Heart right ventricle (tissue), 16 donors: ENCODE measurements around the gene PLPP1. TPM values are rescaled to one million over a fixed set of nuclear protein-coding genes. Genes with fewer than 3 reads are reported as not detected.

Experiments used
- ATAC-seq, 8 donors: fragments of 200-7000 bp; cut with Tn5 transposase; one replicate each; pipeline ENCODE4 v1.9.1; 2020; ENCODE audit warnings: mild to moderate bottlenecking in 8 of 8, moderate library complexity in 8 of 8, moderate number of reproducible peaks in 1 of 8
- DNase-seq, 2 donors: peaks; one replicate each; pipeline ENCODE4 v3.0.0-alpha.2; 2020
- H3K27ac ChIP-seq, 10 donors: fragments of 200-600 bp; sonication (generic) in 2 of 10; one replicate each; pipeline versions ENCODE4 v1.5.0 to v1.8.0; 2020 to 2022; ENCODE audit warnings: mild to moderate bottlenecking in 3 of 10
- H3K27me3 ChIP-seq, 7 donors: fragments of 200-600 bp; one replicate each; pipeline ENCODE4 v1.8.0; 2021 to 2022; ENCODE audit warnings: mild to moderate bottlenecking in 2 of 7
- H3K36me3 ChIP-seq, 9 donors: fragments of 200-600 bp; sonication (generic) in 1 of 9; one replicate each; pipeline versions ENCODE4 v1.5.0 to v1.8.0; 2020 to 2022; ENCODE audit warnings: mild to moderate bottlenecking in 2 of 9
- H3K4me1 ChIP-seq, 9 donors: fragments of 200-600 bp; sonication (generic) in 1 of 9; one replicate each; pipeline versions ENCODE4 v1.5.0 to v1.8.0; 2020 to 2022; ENCODE audit warnings: mild to moderate bottlenecking in 4 of 9
- H3K4me3 ChIP-seq, 10 donors: fragments of 200-600 bp; sonication (generic) in 2 of 10; one replicate each; pipeline versions ENCODE4 v1.5.0 to v1.8.0; 2020 to 2022; ENCODE audit warnings: mild to moderate bottlenecking in 7 of 10, moderate library complexity in 2 of 10
- H3K9me3 ChIP-seq, 11 donors: fragments of 200-600 bp in 10 of 11; sonication (generic) in 2 of 11; one replicate each; pipeline versions ENCODE4 v1.5.0 to v1.8.0; 2013 to 2022; ENCODE audit warnings: mild to moderate bottlenecking in 2 of 11, control low read depth in 1 of 11, moderate library complexity in 1 of 11
- WGBS, 2 donors: extraction: QIAGEN DNeasy Blood & Tissue Kit; methylation state at CpG; one replicate each; pipeline ENCODE4 v1.1.7; 2013; ENCODE audit warnings: inconsistent platforms in 1 of 2; 5-methylcytosine and 5-hydroxymethylcytosine counted together
- intact Hi-C, 10 donors: fragments of 100-400 bp; cut with DNase I; formaldehyde crosslinking; loops; one replicate each; pipeline versions ENCODE4 v1.11.1 to v1.14.2; 2022
- polyA plus RNA-seq, 2 donors: library from polyadenylated mRNA; stranded (reverse); fragments of 200-250 nt; gene quantifications; one replicate each; pipeline ENCODE4 v1.2.3, GENCODE V29; 2013
- total RNA-seq, 10 donors: library from RNA; stranded (reverse); fragmentation: NEBNext Ultra II Directional in 3 of 10; extraction: Animal tissue kit (Norgen Biotek cat#: 25700) in 3 of 10; gene quantifications; one replicate each; pipeline versions ENCODE4 v1.2.1 to v1.2.4, GENCODE V29; 2021 to 2023
- TF ChIP-seq, protein P1 (sequence below), 9 donors: fragments of 200-600 bp; sonication (generic) in 2 of 9; IDR thresholded peaks; one replicate each; pipeline versions ENCODE4 v1.5.0 to v1.8.0; 2021 to 2022; ENCODE audit warnings: antibody characterized with exemption in 9 of 9, mild to moderate bottlenecking in 5 of 9, moderate library complexity in 1 of 9
- donor health status: Arrhythmogenic right ventricular cardiomyopathy.
- donor health status: ischemic (EF 13 %, LVEDD 7.1; RV severe dilation, severe dysfunction).
- donor health status: healthy with polysubstance abuse.
- donor health status: DM: no; HTN: yes; CAD: no.
- donor health status: DM: no; HTN: no; CAD: no.
- donor health status: ischemic (EF 25% LVEDD 6.9; RV normal size, moderate dysfunction).
- donor health status: ischemic (EF 25% LVEDD 5.7; RV mildly dilated, moderate dysfunction).
- donor health status: healthy.
- donor health status: DM: yes; HTN: yes; CAD: no.
- donor health status: Ischemic cardiomyopathy.
- donor health status: ischemic (EF 35%, LVEDD 5.7; RV mildly dilated, moderate dysfunction).
- donor health status: nonischemic (EF 11% LVEDD 7.7; RV severe dilation, severe dysfunction).
- donor health status: DM: yes; HTN: yes; CAD: no.
- donor health status: PGD.
- donor health status: ischemic (EF 29% LVEDD 5.4; RV normal size, mild dysfunction).
- donor health status: nonischemic (EF 23%, LVEDD 6.1; RV moderate dilation, normal function).

The PLPP1 gene
- total and polyA plus RNA-seq, 12 donors = 58.7 to 111 (median 77.4) TPM

DNA sequence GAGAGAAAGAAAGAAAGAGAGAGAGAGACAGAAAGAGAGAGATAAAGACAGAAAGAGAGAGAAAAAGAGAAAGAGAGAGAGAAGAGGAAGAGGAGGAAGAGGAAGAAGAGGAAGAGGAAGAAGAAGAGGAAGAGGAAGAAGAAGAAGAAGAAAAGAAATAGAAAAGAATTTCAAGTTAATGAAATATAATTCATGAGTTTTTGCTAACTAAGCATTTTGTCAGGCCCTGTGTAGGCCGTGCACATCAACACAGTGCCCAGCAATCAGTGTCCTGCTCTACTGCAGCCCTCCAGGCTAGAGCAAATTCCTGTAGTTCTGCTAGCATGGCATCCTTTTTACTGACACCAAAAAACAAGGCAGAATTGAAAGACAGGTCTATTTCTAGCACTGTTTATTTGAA is 62.1 kb downstream of the PLPP1 start:
- TF ChIP-seq, protein P1, sequence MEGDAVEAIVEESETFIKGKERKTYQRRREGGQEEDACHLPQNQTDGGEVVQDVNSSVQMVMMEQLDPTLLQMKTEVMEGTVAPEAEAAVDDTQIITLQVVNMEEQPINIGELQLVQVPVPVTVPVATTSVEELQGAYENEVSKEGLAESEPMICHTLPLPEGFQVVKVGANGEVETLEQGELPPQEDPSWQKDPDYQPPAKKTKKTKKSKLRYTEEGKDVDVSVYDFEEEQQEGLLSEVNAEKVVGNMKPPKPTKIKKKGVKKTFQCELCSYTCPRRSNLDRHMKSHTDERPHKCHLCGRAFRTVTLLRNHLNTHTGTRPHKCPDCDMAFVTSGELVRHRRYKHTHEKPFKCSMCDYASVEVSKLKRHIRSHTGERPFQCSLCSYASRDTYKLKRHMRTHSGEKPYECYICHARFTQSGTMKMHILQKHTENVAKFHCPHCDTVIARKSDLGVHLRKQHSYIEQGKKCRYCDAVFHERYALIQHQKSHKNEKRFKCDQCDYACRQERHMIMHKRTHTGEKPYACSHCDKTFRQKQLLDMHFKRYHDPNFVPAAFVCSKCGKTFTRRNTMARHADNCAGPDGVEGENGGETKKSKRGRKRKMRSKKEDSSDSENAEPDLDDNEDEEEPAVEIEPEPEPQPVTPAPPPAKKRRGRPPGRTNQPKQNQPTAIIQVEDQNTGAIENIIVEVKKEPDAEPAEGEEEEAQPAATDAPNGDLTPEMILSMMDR (IDR thresholded peaks at IDR 0.05) = no peak
- intact Hi-C loops = loop anchor here in 1 of 10 donors (10.0 kb wide), 1 partner anchor 52 kb away; no protein-coding TSS in a partner anchor
- H3K36me3 ChIP-seq = peaks cover 0 to 54% (median 0%) of the 10 kb centered on the region in 9 donors
- ATAC-seq (no peak), DNase-seq (no peak)
- peaks cover under 1 to 38% (median 24%) of the 10 kb centered on the region in 9 donors for H3K4me1 ChIP-seq
- no peaks in the 10 kb centered on the region for H3K9me3 ChIP-seq
- WGBS, 2 donors = 80 to 88% methylated on average over 1 of the region's 1 CpG
- no peak overlapping the region for H3K4me3 ChIP-seq
- H3K27ac ChIP-seq = no peak overlapping the region
- H3K27me3 ChIP-seq = no peaks in the 10 kb centered on the region

GRCh38 chr5:55471468-55471867 is 63.3 kb downstream of the PLPP1 start:
- Histone ChIP-seq H3K4me1 (peaks cover 3 to 43% (median 34%) of the 10 kb centered on the region in 9 donors), H3K27me3 (no peaks in the 10 kb centered on the region), H3K36me3 (peaks cover 0 to 64% (median 0%) of the 10 kb centered on the region in 9 donors), H3K27ac (no peak overlapping the region), H3K4me3 (no peak overlapping the region), H3K9me3 (no peaks in the 10 kb centered on the region)
- WGBS, 2 donors = 94 to 97% methylated on average over 1 of the region's 1 CpG
- ATAC-seq (no peak), DNase-seq (no peak)
- TF ChIP-seq, protein P1 (IDR thresholded peaks at IDR 0.05) = no peak
- intact Hi-C loops = loop anchor here in 1 of 10 donors (10.0 kb wide), 1 partner anchor 53 kb away; no protein-coding TSS in a partner anchor

GRCh38 chr5:55470282-55470681 is 64.5 kb downstream of the PLPP1 start:
- Histone ChIP-seq H3K4me1 (peaks cover 3 to 47% (median 36%) of the 10 kb centered on the region in 9 donors), H3K4me3 (no peak overlapping the region), H3K27ac (no peak overlapping the region), H3K27me3 (no peaks in the 10 kb centered on the region), H3K9me3 (no peaks in the 10 kb centered on the region), H3K36me3 (peaks cover 0 to 76% (median 9%) of the 10 kb centered on the region in 9 donors)
- TF ChIP-seq, protein P1 (IDR thresholded peaks at IDR 0.05) = no peak
- no peak for ATAC-seq
- intact Hi-C loops = loop anchor here in 1 of 10 donors (10.0 kb wide), 1 partner anchor 55 kb away; no protein-coding TSS in a partner anchor
- WGBS, 2 donors = 95 to 100% methylated on average over 1 of the region's 1 CpG
- DNase-seq = no peak

- H3K4me1 ChIP-seq = peaks cover 3 to 47% (median 36%) of the 10 kb centered on the region in 9 donors
- TF ChIP-seq, protein P1 (IDR thresholded peaks at IDR 0.05) = no peak
- H3K9me3 ChIP-seq = no peaks in the 10 kb centered on the region
- H3K27ac ChIP-seq = no peak overlapping the region
- intact Hi-C loops = loop anchor here in 1 of 10 donors (10.0 kb wide), 1 partner anchor 55 kb away; no protein-coding TSS in a partner anchor
- no peak overlapping the region for H3K4me3 ChIP-seq
- peaks cover 0 to 76% (median 13%) of the 10 kb centered on the region in 9 donors for H3K36me3 ChIP-seq
- DNase-seq (no peak), ATAC-seq (peak in 2 of 8 donors; percentile 11 to 13)
- no peaks in the 10 kb centered on the region for H3K27me3 ChIP-seq
Measured at GRCh38 chr5:55469839-55470238, 64.9 kb downstream of the PLPP1 start.
